ENCODE measurements around the gene KRT13. TPM values are rescaled to one million over a fixed set of nuclear protein-coding genes. Genes with fewer than 3 reads are reported as not detected.

KRT13 gene
- total RNA-seq, 1 experiment from 2014 or later = not detected

- Mint-ChIP-seq H3K4me3 (no peak overlapping the region), H3K9me3 (no peaks in the 10 kb centered on the region), H3K4me1 (no peaks in the 10 kb centered on the region), H3K27me3 (ENCODE audit: low read depth) (peaks cover 17% of the 10 kb centered on the region), H3K36me3 (no peaks in the 10 kb centered on the region), H3K27ac (no peak overlapping the region)
- ChIA-PET POLR2A (interaction anchor here (0.6 kb wide), 1 partner anchor 1321 kb away, joined by 6 read pairs; no protein-coding TSS in a partner anchor), CTCF (interaction anchor here (1.1 to 10.9 kb wide), 5 partner anchors 11 to 179 kb away, joined by 3 to 160 read pairs (median 10); partner anchors contain the start of gene KRT19)
- DNase-seq (ENCODE audit: low spot score) (no peak), ATAC-seq (no peak)
- no peak for TF ChIP-seq ZNF423 (CRISPR knock-in tag; IDR thresholded peaks at IDR 0.05)
- no peak for TF ChIP-seq USF2 (CRISPR knock-in tag; IDR thresholded peaks at IDR 0.05)
- TF ChIP-seq, protein P1, sequence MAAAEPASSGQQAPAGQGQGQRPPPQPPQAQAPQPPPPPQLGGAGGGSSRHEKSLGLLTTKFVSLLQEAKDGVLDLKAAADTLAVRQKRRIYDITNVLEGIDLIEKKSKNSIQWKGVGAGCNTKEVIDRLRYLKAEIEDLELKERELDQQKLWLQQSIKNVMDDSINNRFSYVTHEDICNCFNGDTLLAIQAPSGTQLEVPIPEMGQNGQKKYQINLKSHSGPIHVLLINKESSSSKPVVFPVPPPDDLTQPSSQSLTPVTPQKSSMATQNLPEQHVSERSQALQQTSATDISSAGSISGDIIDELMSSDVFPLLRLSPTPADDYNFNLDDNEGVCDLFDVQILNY (CRISPR knock-in tag; IDR thresholded peaks at IDR 0.05) = no peak
- TF ChIP-seq NFATC4 (CRISPR knock-in tag; IDR thresholded peaks at IDR 0.05) = no peak
- no peak for TF ChIP-seq GABPB1 (CRISPR knock-in tag; IDR thresholded peaks at IDR 0.05)
- TF ChIP-seq, protein P2, sequence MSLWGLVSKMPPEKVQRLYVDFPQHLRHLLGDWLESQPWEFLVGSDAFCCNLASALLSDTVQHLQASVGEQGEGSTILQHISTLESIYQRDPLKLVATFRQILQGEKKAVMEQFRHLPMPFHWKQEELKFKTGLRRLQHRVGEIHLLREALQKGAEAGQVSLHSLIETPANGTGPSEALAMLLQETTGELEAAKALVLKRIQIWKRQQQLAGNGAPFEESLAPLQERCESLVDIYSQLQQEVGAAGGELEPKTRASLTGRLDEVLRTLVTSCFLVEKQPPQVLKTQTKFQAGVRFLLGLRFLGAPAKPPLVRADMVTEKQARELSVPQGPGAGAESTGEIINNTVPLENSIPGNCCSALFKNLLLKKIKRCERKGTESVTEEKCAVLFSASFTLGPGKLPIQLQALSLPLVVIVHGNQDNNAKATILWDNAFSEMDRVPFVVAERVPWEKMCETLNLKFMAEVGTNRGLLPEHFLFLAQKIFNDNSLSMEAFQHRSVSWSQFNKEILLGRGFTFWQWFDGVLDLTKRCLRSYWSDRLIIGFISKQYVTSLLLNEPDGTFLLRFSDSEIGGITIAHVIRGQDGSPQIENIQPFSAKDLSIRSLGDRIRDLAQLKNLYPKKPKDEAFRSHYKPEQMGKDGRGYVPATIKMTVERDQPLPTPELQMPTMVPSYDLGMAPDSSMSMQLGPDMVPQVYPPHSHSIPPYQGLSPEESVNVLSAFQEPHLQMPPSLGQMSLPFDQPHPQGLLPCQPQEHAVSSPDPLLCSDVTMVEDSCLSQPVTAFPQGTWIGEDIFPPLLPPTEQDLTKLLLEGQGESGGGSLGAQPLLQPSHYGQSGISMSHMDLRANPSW (CRISPR knock-in tag; conservative IDR thresholded peaks at IDR 0.05; ENCODE audit: low read depth) = no peak
- no peak for TF ChIP-seq EMX1 (CRISPR knock-in tag; IDR thresholded peaks at IDR 0.05)
- no peak for TF ChIP-seq TEAD4 (CRISPR knock-in tag; IDR thresholded peaks at IDR 0.05)
- TF ChIP-seq, protein P3, sequence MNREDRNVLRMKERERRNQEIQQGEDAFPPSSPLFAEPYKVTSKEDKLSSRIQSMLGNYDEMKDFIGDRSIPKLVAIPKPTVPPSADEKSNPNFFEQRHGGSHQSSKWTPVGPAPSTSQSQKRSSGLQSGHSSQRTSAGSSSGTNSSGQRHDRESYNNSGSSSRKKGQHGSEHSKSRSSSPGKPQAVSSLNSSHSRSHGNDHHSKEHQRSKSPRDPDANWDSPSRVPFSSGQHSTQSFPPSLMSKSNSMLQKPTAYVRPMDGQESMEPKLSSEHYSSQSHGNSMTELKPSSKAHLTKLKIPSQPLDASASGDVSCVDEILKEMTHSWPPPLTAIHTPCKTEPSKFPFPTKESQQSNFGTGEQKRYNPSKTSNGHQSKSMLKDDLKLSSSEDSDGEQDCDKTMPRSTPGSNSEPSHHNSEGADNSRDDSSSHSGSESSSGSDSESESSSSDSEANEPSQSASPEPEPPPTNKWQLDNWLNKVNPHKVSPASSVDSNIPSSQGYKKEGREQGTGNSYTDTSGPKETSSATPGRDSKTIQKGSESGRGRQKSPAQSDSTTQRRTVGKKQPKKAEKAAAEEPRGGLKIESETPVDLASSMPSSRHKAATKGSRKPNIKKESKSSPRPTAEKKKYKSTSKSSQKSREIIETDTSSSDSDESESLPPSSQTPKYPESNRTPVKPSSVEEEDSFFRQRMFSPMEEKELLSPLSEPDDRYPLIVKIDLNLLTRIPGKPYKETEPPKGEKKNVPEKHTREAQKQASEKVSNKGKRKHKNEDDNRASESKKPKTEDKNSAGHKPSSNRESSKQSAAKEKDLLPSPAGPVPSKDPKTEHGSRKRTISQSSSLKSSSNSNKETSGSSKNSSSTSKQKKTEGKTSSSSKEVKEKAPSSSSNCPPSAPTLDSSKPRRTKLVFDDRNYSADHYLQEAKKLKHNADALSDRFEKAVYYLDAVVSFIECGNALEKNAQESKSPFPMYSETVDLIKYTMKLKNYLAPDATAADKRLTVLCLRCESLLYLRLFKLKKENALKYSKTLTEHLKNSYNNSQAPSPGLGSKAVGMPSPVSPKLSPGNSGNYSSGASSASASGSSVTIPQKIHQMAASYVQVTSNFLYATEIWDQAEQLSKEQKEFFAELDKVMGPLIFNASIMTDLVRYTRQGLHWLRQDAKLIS (CRISPR knock-in tag; IDR thresholded peaks at IDR 0.05; ENCODE audit: borderline replicate concordance) = no peak
- TF ChIP-seq, protein P4, sequence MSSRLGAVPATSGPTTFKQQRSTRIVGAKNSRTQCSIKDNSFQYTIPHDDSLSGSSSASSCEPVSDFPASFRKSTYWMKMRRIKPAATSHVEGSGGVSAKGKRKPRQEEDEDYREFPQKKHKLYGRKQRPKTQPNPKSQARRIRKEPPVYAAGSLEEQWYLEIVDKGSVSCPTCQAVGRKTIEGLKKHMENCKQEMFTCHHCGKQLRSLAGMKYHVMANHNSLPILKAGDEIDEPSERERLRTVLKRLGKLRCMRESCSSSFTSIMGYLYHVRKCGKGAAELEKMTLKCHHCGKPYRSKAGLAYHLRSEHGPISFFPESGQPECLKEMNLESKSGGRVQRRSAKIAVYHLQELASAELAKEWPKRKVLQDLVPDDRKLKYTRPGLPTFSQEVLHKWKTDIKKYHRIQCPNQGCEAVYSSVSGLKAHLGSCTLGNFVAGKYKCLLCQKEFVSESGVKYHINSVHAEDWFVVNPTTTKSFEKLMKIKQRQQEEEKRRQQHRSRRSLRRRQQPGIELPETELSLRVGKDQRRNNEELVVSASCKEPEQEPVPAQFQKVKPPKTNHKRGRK (CRISPR knock-in tag; IDR thresholded peaks at IDR 0.05; ENCODE audit: borderline replicate concordance) = no peak
- no peak for TF ChIP-seq ZNF232 (CRISPR knock-in tag; IDR thresholded peaks at IDR 0.05)
- no peak for TF ChIP-seq SOX15 (CRISPR knock-in tag; IDR thresholded peaks at IDR 0.05)
- no peak for TF ChIP-seq NR3C1 (CRISPR knock-in tag; conservative IDR thresholded peaks at IDR 0.05; ENCODE audit: low read depth)
- TF ChIP-seq, protein P5, sequence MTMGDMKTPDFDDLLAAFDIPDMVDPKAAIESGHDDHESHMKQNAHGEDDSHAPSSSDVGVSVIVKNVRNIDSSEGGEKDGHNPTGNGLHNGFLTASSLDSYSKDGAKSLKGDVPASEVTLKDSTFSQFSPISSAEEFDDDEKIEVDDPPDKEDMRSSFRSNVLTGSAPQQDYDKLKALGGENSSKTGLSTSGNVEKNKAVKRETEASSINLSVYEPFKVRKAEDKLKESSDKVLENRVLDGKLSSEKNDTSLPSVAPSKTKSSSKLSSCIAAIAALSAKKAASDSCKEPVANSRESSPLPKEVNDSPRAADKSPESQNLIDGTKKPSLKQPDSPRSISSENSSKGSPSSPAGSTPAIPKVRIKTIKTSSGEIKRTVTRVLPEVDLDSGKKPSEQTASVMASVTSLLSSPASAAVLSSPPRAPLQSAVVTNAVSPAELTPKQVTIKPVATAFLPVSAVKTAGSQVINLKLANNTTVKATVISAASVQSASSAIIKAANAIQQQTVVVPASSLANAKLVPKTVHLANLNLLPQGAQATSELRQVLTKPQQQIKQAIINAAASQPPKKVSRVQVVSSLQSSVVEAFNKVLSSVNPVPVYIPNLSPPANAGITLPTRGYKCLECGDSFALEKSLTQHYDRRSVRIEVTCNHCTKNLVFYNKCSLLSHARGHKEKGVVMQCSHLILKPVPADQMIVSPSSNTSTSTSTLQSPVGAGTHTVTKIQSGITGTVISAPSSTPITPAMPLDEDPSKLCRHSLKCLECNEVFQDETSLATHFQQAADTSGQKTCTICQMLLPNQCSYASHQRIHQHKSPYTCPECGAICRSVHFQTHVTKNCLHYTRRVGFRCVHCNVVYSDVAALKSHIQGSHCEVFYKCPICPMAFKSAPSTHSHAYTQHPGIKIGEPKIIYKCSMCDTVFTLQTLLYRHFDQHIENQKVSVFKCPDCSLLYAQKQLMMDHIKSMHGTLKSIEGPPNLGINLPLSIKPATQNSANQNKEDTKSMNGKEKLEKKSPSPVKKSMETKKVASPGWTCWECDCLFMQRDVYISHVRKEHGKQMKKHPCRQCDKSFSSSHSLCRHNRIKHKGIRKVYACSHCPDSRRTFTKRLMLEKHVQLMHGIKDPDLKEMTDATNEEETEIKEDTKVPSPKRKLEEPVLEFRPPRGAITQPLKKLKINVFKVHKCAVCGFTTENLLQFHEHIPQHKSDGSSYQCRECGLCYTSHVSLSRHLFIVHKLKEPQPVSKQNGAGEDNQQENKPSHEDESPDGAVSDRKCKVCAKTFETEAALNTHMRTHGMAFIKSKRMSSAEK (CRISPR knock-in tag; IDR thresholded peaks at IDR 0.05; ENCODE audit: borderline replicate concordance) = no peak
- no peak for TF ChIP-seq ZNF121 (CRISPR knock-in tag; IDR thresholded peaks at IDR 0.05)
Observed at GRCh38 chr17:41483991-41484826, 21.2 kb downstream of the KRT13 start.
